GM23338 (cell line): ENCODE measurements around the gene ADGRL3.

Source experiments
- CREB1 ChIP-seq: fragments of 250-450 bp; sonication (Bioruptor Pico); IDR thresholded peaks from 2 replicates; pipeline ENCODE4 v1.5.0; 2020; ENCODE audit warnings: low read depth, mild to moderate bottlenecking, moderate library complexity
- CTCF ChIP-seq, 2 experiments: fragments of 200-600 bp in 1 of 2; sonication (generic) in 1 of 2; conservative IDR thresholded peaks; 2 replicates each; pipeline versions ENCODE4 v1.5.1 to v1.6.1; 2016 to 2017; ENCODE audit warnings: antibody characterized with exemption in 2 of 2, low read depth in 2 of 2, mild to moderate bottlenecking in 2 of 2, moderate library complexity in 1 of 2
- EZH2 ChIP-seq: fragments of 200-600 bp; sonication (generic); IDR thresholded peaks from one replicate; pipeline ENCODE4 v1.8.0; 2017; ENCODE audit warnings: antibody characterized with exemption, mild to moderate bottlenecking, low read depth; ENCODE audit not compliant: unreplicated experiment
- EZH2phosphoT487 ChIP-seq: fragments of 200-600 bp; sonication (generic); IDR thresholded peaks from one replicate; pipeline ENCODE4 v1.8.1; 2018; ENCODE audit warnings: antibody characterized with exemption; ENCODE audit not compliant: unreplicated experiment
- JUNB ChIP-seq: IDR thresholded peaks from one replicate; pipeline ENCODE4 v1.6.1; 2016; ENCODE audit warnings: antibody characterized with exemption; ENCODE audit not compliant: unreplicated experiment
- NANOG ChIP-seq: IDR thresholded peaks from 2 replicates; pipeline ENCODE4 v1.6.1; 2016; ENCODE audit warnings: antibody characterized with exemption, borderline replicate concordance
- POLR2AphosphoS5 ChIP-seq: IDR thresholded peaks from 2 replicates; pipeline ENCODE4 v1.6.1; 2016; ENCODE audit warnings: antibody characterized with exemption, low read depth
- REST ChIP-seq: IDR thresholded peaks from one replicate; pipeline ENCODE4 v1.6.1; 2018; ENCODE audit warnings: antibody characterized with exemption; ENCODE audit not compliant: unreplicated experiment
- STAT1 ChIP-seq: IDR thresholded peaks from one replicate; pipeline ENCODE4 v1.6.1; 2016; ENCODE audit warnings: antibody characterized with exemption; ENCODE audit not compliant: unreplicated experiment
- ZNF114 ChIP-seq: fragments of 250-450 bp; sonication (Bioruptor Pico); IDR thresholded peaks from 2 replicates; pipeline ENCODE4 v1.5.0; 2020; ENCODE audit warnings: mild to moderate bottlenecking, moderate library complexity

GRCh38 chr4:61517144-61517543 is 317.0 kb downstream of the ADGRL3 start:
- TF ChIP-seq CTCF (conservative IDR thresholded peaks at IDR 0.05; ENCODE audit: low read depth in 2 of 2): peak; percentile 54 to 64
- TF ChIP-seq EZH2: no peak
- no peak for TF ChIP-seq REST
- no peak for TF ChIP-seq CREB1 (CRISPR knock-in tag)
- no peak for TF ChIP-seq ZNF114 (CRISPR knock-in tag)
- TF ChIP-seq EZH2phosphoT487: no peak
- no peak for TF ChIP-seq POLR2AphosphoS5
- TF ChIP-seq STAT1: no peak
- no peak for TF ChIP-seq NANOG
- no peak for TF ChIP-seq JUNB
